ENCODE measurements around the gene CCDC85A.
A peak's percentile ranks its signal among the peaks of the same experiment; 100 is the strongest.
"Not testable (repeated sequence)": the region's sequence is repeated elsewhere in the genome, so short reads cannot be mapped to it uniquely, and the experiment has no call there.

Gene CCDC85A

DNA sequence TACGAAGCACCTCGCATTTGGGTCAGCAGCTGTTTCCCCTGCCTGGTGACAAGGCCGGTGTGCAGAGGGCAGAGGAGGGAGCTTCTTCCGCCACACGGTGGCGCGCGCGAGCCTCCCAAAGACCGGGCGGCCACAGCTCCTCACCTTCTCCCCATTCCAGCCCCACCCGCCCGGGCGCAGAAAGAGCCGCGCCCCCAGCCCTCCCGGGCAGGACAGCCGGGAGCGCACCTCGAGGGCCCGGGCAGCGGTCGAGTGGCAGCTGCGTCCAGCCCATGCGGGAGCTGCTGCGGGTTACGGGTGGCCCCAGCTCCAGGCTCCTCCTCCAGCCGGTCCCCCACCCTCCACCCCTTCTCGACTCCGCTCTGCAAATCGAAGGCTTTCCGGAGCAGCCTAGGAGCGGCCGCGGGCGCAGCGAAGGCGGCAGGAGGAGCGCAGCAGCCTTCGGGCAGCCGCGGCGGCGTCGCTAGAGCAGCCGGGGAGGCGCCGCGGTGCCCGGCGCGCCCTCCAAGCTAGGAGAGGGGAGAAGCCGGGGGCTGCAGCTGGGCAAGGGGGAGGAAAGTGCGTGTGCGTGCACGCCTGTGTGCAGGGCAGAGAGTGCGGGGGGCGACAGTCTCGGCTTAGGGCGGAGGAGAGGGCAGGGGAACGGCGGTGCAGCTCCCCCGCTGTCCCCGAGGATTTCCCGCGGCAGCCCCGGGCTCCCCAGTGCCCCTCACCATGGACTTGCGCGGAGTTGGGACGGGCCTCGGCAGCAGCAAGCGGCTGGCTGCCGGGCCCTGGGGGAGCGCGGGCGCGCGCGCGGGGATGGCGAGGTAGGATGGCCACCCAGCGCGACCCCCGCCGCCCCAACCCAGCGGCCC is at the start of gene CCDC85A:
Gene CCDC85A (plus strand): TSS at position 348 of the 857 bp plus-strand sequence. CDS start 635 bp downstream, outside the sequence.
- DNase-seq: peak; percentile 94

DNA sequence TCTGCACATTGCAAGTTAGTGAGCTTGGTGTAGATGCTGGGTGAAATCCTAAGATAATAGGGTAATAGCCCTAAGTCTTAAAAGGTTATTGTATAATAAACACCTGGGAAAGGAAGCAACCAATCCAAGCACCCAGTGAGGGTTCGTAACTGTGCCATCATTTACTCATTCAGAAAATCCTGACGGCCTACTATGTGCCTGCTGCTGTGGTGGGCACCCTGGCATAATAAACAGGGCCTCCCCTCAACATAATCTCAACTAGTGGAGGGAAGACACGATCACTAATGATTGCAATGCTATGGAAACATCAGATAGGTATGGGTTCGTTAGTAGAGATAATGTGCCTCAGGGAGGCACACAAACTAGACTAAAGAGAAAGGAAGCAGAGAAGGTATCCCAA is 48.9 kb upstream of the CCDC85A start:
- no peak for DNase-seq

- not testable (repeated sequence) for DNase-seq
These were observed 41.2 kb upstream of the CCDC85A start for GRCh38 chr2:56142497-56143061.

- no peak for DNase-seq
These were observed 35.9 kb upstream of the CCDC85A start for GRCh38 chr2:56147907-56148306.

GRCh38 chr2:56148825-56149224 is 35.0 kb upstream of the CCDC85A start:
- DNase-seq: no peak

GRCh38 chr2:56151841-56152240 is 31.9 kb upstream of the CCDC85A start:
- DNase-seq: no peak

- no peak for DNase-seq
These were observed 28.6 kb upstream of the CCDC85A start for GRCh38 chr2:56155188-56155587.

GRCh38 chr2:56159875-56160274 is 23.9 kb upstream of the CCDC85A start:
- DNase-seq: not testable (repeated sequence)

DNA sequence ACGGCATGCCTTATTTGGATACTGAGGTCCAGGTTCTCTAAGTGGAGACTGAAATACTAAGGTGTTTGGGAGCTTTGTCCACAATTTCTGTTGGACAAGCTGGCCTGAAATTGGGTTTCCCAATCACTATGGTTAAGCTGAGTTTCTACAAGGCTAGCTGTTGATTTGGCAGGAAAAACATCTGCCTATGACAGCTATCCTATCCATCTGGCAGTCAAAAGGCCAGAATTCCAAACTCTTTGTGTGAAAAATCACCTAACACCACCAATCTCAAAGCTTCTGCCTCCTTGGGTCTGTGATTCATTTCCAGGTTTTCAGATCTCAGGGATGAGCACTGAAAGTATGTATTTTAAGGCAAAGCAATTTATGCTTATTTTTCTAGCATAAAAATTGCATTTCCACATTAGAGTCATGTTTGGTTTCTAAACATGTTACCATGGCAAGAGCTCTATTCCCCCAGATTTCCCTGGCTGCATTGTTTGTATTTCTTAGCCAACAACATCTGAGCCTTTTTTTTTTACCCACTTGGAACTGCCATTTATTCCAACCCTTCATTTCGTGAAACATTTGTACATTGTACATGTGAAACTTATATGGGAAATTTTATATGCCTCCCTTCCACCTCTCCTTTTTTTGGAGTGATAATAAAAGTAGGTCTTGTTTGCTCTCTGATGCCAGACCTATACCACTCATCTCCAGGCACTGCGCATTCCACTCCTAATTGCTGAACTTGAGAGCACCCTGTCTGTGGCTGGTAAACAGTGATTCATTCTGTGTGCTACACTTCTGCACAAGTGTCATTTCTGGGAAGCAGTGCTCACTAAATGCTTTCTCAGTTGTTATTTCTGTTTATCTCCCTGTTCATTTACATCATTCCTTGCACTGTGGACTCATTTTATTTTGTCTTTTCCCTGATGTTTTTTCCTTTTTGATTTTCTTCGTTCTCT is 15.9 kb upstream of the CCDC85A start:
- DNase-seq: no peak

DNA sequence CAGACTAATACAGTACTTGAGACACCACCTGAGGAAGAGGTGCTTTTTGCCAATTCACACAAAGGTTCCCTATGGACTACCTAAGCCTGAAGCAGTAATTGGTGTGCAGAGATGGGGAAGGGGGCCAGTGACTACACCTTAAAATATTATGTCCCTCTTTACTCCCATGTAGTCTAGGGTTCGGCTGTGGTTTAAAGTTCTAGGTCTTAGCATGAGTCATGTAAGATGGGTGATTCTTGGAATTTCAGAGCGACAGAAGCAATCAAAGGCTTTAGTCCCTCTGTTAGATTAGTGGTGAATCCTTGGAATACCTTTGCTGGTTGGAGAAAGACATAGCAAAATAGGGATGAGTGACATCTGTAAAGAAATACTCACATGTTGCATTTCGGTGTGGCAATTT is 14.3 kb upstream of the CCDC85A start:
- DNase-seq: no peak

GRCh38 chr2:56170504-56170903 is 13.3 kb upstream of the CCDC85A start:
- DNase-seq: no peak

DNA sequence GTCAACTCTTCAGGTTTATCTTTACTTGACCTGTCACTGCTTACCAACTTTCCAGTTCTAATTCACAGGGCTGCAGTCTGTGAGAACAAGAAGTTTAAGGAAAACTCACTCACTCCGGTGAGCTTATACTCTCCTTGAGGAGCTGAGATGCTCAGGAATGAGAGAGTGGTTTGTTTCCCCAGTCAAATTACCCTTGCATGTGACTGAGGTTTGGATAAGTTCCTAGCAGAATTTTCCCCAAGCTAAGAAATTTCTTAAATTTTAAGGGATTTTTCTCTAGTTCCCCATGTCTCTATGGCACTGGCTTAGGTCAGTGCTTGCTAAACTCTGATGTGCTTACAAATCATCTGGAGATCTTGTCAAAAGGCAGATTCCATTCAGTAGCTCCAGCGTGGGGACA is 12.8 kb upstream of the CCDC85A start:
- no peak for DNase-seq

GRCh38 chr2:56175779-56176178 is 8.0 kb upstream of the CCDC85A start:
- DNase-seq: no peak

DNA sequence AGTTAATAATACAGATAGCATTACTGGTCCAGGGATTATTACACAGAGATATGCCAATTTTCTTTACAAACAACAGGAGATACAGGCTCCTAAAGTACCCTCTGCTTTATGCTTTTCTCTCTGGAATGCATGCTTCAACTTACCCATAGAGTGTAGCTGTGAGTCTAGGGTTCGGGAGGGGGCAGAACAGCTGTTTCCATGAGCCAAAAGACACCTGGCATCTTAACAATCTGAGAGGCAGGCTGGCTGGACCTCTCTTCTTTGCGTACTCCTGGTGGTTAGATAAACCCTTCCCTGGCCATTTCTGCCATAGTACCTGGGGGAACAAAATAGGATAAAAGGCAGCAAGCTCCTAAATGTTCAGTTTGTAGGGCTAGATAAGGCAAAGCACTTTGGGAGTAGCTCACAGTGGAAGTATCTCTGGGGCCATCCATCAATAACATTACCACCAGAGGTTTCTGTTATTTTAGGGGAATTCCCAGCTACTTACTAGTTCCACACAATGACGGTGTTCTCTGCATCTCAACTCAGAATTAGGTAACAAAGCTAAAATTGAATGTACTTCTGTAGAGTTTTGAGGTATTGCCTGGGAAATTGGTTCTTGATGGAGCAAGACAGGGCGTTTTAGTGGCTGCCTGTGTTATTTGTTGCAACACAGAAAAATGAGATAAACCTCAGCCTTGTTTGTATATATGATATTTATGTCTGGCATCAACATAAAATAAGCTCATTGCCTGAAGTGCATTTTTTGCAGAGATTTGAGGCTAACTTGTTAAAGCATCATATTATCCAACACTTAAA is 6.2 kb upstream of the CCDC85A start:
- DNase-seq: no peak

GRCh38 chr2:56179931-56180330 is 3.9 kb upstream of the CCDC85A start:
- no peak for DNase-seq

DNA sequence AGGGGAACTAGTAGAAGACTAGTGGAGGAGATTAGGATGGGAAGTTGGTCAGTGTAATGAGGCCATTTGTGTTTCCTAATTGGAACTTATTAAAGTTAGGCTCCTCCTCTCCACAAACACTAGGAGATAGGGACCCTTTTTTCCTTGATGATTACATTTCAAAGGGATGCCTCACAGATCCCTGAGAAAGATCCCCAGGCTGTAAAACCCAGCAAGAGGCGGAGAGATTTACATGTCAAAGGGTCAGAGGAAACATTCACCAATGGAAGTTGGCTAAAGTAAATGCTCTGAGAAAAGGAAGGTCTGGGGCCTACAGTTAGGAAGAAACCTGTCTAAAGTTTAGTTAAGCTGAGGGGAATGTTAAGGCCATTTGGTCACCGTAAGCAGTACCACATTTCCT is 1.4 kb upstream of the CCDC85A start:
- DNase-seq: no peak

GRCh38 chr2:56184500-56185011 is 766 bp downstream of the CCDC85A start:
- peak; percentile 55 for DNase-seq

DNA sequence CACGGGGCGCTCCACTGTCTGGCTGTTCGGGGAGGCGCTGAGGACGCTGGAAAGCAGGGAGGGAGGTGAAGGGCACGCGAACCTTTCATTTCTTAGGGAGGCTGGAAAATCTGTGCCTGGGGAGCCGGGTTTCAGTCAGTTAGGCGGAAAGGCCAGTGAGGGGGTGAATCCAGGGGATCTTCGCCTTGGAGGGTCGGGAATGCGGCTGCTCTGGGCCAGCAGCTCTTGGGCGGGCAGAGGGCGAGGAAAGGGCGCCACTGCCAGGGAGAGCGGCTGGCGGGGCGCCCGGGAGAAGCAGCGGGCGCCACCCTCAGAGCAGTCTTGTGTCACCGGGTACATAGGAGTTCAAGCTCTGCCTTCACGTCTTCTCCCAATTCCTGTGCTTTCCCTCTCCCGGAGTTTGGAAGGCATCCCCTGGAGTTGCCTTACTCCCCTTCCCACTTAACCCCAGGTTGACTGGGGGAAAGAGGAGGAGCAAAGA is 1.4 kb downstream of the CCDC85A start:
- peak; percentile 58 for DNase-seq

DNA sequence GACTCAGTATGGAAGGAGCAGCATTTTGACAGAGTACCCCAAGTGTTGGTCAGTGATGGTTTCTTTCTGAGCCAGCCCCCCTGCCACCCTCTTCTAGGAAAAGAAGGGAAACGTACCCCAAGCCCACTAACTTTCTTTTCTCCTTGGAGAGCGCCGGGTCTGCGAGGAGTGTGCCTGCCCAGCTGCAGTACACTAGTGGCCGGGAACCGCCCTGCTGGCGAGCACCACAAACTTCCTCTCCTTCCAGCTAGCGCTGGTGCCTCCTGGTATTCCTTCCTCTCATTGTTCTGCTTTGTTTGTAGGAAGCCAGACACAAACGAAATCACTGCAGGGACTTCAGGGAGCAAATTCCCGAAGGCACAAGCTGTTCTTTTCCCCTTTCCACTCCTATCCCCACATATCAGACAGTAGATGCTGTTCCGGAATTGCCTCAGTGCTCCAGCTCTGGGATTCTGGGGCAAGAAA is 1.8 kb downstream of the CCDC85A start:
- DNase-seq: peak; percentile 56

DNA sequence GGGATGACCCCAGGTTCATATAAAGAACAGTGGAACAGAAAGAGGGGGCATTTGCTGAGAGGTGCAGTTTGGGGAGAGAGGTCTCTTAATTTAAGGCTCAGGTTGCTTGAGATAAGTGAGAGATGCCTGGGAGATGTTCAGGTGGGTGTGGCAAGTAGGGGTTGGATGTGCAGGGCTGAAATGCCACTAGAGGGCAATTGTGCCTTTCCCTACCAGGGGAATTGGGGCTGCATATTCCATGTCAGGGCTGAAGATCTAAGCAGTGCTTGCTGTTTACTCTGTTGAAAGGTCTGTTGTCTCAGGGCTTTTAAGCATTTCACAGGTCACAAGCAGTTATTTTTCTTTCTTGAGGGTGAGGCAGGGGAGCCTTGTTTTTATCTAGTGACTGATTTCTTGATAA is 7.8 kb downstream of the CCDC85A start:
- DNase-seq: no peak

DNA sequence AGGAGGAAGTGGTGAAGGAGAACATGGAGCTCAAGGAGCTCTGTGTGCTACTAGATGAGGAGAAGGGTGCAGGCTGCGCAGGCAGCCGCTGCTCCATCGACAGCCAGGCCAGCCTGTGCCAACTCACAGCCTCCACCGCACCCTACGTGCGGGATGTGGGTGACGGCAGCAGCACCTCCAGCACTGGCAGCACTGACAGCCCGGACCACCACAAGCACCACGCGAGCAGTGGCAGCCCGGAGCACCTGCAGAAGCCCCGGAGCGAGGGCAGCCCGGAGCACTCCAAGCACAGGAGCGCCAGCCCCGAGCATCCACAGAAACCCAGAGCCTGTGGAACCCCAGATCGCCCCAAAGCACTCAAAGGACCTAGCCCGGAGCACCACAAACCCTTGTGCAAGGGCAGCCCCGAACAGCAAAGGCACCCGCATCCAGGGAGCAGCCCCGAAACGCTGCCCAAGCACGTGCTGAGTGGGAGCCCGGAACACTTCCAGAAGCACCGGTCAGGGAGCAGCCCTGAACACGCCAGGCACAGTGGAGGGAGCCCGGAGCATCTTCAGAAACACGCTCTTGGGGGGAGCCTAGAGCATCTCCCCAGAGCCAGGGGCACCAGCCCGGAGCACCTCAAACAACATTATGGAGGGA is 9.0 kb downstream of the CCDC85A start:
- no peak for DNase-seq

All from right forelimb (tissue), 1 donor.